Neural progenitor cell (in vitro differentiated cells): Measurements from ENCODE around the gene BTF3.
"Not testable (repeated sequence)": the region's sequence is repeated elsewhere in the genome, so short reads cannot be mapped to it uniquely, and the experiment has no call there.

ENCODE experiments used
- EZH2 ChIP-seq: fragments of 200-600 bp; sonication (generic); IDR thresholded peaks from 2 replicates; pipeline ENCODE4 v1.6.1; 2017; ENCODE audit warnings: antibody characterized with exemption, mild to moderate bottlenecking, moderate library complexity
- EZH2phosphoT487 ChIP-seq: fragments of 200-600 bp; sonication (generic); IDR thresholded peaks from 2 replicates; pipeline ENCODE4 v1.6.1; 2017; ENCODE audit warnings: antibody characterized with exemption
- TF ChIP-seq, protein P1 (sequence below): fragments of 200-600 bp; sonication (generic); IDR thresholded peaks from 2 replicates; pipeline ENCODE4 v1.5.1; 2017; ENCODE audit warnings: antibody characterized with exemption, mild to moderate bottlenecking

DNA sequence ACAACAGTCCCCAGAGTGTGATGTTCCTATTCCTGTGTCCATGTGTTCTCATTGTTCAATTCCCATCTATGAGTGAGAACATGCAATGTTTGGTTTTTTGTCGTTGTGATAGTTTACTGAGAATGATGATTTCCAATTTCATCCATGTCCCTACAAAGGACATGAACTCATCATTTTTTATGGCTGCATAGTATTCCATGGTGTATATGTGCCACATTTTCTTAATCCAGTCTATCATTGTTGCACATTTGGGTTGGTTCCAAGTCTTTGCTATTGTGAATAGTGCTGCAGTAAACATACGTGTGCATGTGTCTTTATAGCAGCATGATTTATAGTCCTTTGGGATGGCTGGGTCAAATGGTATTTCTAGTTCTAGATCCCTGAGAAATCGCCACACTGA lies 29.6 kb upstream of the BTF3 start:
- TF ChIP-seq, protein P1, sequence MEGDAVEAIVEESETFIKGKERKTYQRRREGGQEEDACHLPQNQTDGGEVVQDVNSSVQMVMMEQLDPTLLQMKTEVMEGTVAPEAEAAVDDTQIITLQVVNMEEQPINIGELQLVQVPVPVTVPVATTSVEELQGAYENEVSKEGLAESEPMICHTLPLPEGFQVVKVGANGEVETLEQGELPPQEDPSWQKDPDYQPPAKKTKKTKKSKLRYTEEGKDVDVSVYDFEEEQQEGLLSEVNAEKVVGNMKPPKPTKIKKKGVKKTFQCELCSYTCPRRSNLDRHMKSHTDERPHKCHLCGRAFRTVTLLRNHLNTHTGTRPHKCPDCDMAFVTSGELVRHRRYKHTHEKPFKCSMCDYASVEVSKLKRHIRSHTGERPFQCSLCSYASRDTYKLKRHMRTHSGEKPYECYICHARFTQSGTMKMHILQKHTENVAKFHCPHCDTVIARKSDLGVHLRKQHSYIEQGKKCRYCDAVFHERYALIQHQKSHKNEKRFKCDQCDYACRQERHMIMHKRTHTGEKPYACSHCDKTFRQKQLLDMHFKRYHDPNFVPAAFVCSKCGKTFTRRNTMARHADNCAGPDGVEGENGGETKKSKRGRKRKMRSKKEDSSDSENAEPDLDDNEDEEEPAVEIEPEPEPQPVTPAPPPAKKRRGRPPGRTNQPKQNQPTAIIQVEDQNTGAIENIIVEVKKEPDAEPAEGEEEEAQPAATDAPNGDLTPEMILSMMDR = not testable (repeated sequence)
- TF ChIP-seq EZH2, EZH2phosphoT487: not testable (repeated sequence)
